Heart right ventricle (tissue), 16 donors: Measurements from ENCODE around the gene MUC4. TPM values are rescaled to one million over a fixed set of nuclear protein-coding genes. Genes with fewer than 3 reads are reported as not detected.
"Not testable (repeated sequence)": the region's sequence is repeated elsewhere in the genome, so short reads cannot be mapped to it uniquely, and the experiment has no call there.

Experiments used
- ATAC-seq, 8 donors: fragments of 200-7000 bp; cut with Tn5 transposase; one replicate each; pipeline ENCODE4 v1.9.1; 2020; ENCODE audit warnings: mild to moderate bottlenecking in 8 of 8, moderate library complexity in 8 of 8, moderate number of reproducible peaks in 1 of 8
- DNase-seq, 2 donors: peaks; one replicate each; pipeline ENCODE4 v3.0.0-alpha.2; 2020
- H3K27ac ChIP-seq, 10 donors: fragments of 200-600 bp; sonication (generic) in 2 of 10; one replicate each; pipeline versions ENCODE4 v1.5.0 to v1.8.0; 2020 to 2022; ENCODE audit warnings: mild to moderate bottlenecking in 3 of 10
- H3K27me3 ChIP-seq, 7 donors: fragments of 200-600 bp; one replicate each; pipeline ENCODE4 v1.8.0; 2021 to 2022; ENCODE audit warnings: mild to moderate bottlenecking in 2 of 7
- H3K36me3 ChIP-seq, 9 donors: fragments of 200-600 bp; sonication (generic) in 1 of 9; one replicate each; pipeline versions ENCODE4 v1.5.0 to v1.8.0; 2020 to 2022; ENCODE audit warnings: mild to moderate bottlenecking in 2 of 9
- H3K4me1 ChIP-seq, 9 donors: fragments of 200-600 bp; sonication (generic) in 1 of 9; one replicate each; pipeline versions ENCODE4 v1.5.0 to v1.8.0; 2020 to 2022; ENCODE audit warnings: mild to moderate bottlenecking in 4 of 9
- H3K4me3 ChIP-seq, 10 donors: fragments of 200-600 bp; sonication (generic) in 2 of 10; one replicate each; pipeline versions ENCODE4 v1.5.0 to v1.8.0; 2020 to 2022; ENCODE audit warnings: mild to moderate bottlenecking in 7 of 10, moderate library complexity in 2 of 10
- H3K9me3 ChIP-seq, 11 donors: fragments of 200-600 bp in 10 of 11; sonication (generic) in 2 of 11; one replicate each; pipeline versions ENCODE4 v1.5.0 to v1.8.0; 2013 to 2022; ENCODE audit warnings: mild to moderate bottlenecking in 2 of 11, control low read depth in 1 of 11, moderate library complexity in 1 of 11
- CTCF ChIP-seq, 9 donors: fragments of 200-600 bp; sonication (generic) in 2 of 9; IDR thresholded peaks; one replicate each; pipeline versions ENCODE4 v1.5.0 to v1.8.0; 2021 to 2022; ENCODE audit warnings: antibody characterized with exemption in 9 of 9, mild to moderate bottlenecking in 5 of 9, moderate library complexity in 1 of 9
- WGBS, 2 donors: extraction: QIAGEN DNeasy Blood & Tissue Kit; methylation state at CpG; one replicate each; pipeline ENCODE4 v1.1.7; 2013; ENCODE audit warnings: inconsistent platforms in 1 of 2; 5-methylcytosine and 5-hydroxymethylcytosine counted together
- intact Hi-C, 10 donors: fragments of 100-400 bp; cut with DNase I; formaldehyde crosslinking; loops; one replicate each; pipeline versions ENCODE4 v1.11.1 to v1.14.2; 2022
- polyA plus RNA-seq, 2 donors: library from polyadenylated mRNA; stranded (reverse); fragments of 200-250 nt; gene quantifications; one replicate each; pipeline ENCODE4 v1.2.3, GENCODE V29; 2013
- total RNA-seq, 10 donors: library from RNA; stranded (reverse); fragmentation: NEBNext Ultra II Directional in 3 of 10; extraction: Animal tissue kit (Norgen Biotek cat#: 25700) in 3 of 10; gene quantifications; one replicate each; pipeline versions ENCODE4 v1.2.1 to v1.2.4, GENCODE V29; 2021 to 2023
- donor health status: Arrhythmogenic right ventricular cardiomyopathy.
- donor health status: ischemic (EF 13 %, LVEDD 7.1; RV severe dilation, severe dysfunction).
- donor health status: healthy with polysubstance abuse.
- donor health status: DM: no; HTN: yes; CAD: no.
- donor health status: DM: no; HTN: no; CAD: no.
- donor health status: ischemic (EF 25% LVEDD 6.9; RV normal size, moderate dysfunction).
- donor health status: ischemic (EF 25% LVEDD 5.7; RV mildly dilated, moderate dysfunction).
- donor health status: healthy.
- donor health status: DM: yes; HTN: yes; CAD: no.
- donor health status: Ischemic cardiomyopathy.
- donor health status: ischemic (EF 35%, LVEDD 5.7; RV mildly dilated, moderate dysfunction).
- donor health status: nonischemic (EF 11% LVEDD 7.7; RV severe dilation, severe dysfunction).
- donor health status: DM: yes; HTN: yes; CAD: no.
- donor health status: PGD.
- donor health status: ischemic (EF 29% LVEDD 5.4; RV normal size, mild dysfunction).
- donor health status: nonischemic (EF 23%, LVEDD 6.1; RV moderate dilation, normal function).

The MUC4 gene
- total and polyA plus RNA-seq, 12 donors, result 0.01 TPM; not detected in 11

- TF ChIP-seq CTCF (IDR thresholded peaks at IDR 0.05), result no peak
- DNase-seq, result no peak
- Histone ChIP-seq H3K27me3 (peaks cover 0 to 59% (median 26%) of the 10 kb centered on the region in 7 donors), H3K9me3 (no peaks in the 10 kb centered on the region), H3K27ac (no peak overlapping the region), H3K4me1 (no peaks in the 10 kb centered on the region), H3K36me3 (no peaks in the 10 kb centered on the region), H3K4me3 (no peak overlapping the region)
- 86 to 89% methylated on average over 17 of the region's 17 CpGs for WGBS, 2 donors
- no peak for ATAC-seq
- intact Hi-C loops, result no loop called here
Observed at GRCh38 chr3:195817578-195818135, 5.9 kb upstream of the MUC4 start.

GRCh38 chr3:195816276-195816913, 4.7 kb upstream of the MUC4 start:
- H3K9me3 ChIP-seq, H3K4me1 ChIP-seq, H3K4me3 ChIP-seq, intact Hi-C loops, H3K27ac ChIP-seq, ATAC-seq, H3K36me3 ChIP-seq, DNase-seq: not testable (repeated sequence)
- WGBS, 2 donors, result 93% methylated on average over 21 of the region's 23 CpGs
- peaks cover 0 to 59% (median 25%) of the 10 kb centered on the region in 7 donors for H3K27me3 ChIP-seq

- Histone ChIP-seq H3K27ac (no peak overlapping the region), H3K9me3 (no peaks in the 10 kb centered on the region), H3K27me3 (peaks cover 0 to 65% (median 26%) of the 10 kb centered on the region in 7 donors), H3K36me3 (no peaks in the 10 kb centered on the region), H3K4me1 (no peaks in the 10 kb centered on the region), H3K4me3 (no peak overlapping the region)
- no peak for DNase-seq
- 80 to 81% methylated on average over 18 of the region's 18 CpGs for WGBS, 2 donors
- no peak for ATAC-seq
- intact Hi-C loops, result no loop called here
- no peak for TF ChIP-seq CTCF (IDR thresholded peaks at IDR 0.05)
Observed at GRCh38 chr3:195815169-195815771, 3.5 kb upstream of the MUC4 start.

GRCh38 chr3:195813916-195814640, 2.3 kb upstream of the MUC4 start:
- no peak overlapping the region for H3K27ac ChIP-seq
- peaks cover 0 to 63% (median 26%) of the 10 kb centered on the region in 7 donors for H3K27me3 ChIP-seq
- intact Hi-C loops, result no loop called here
- H3K9me3 ChIP-seq, result no peaks in the 10 kb centered on the region
- H3K36me3 ChIP-seq, result no peaks in the 10 kb centered on the region
- no peak for DNase-seq
- no peaks in the 10 kb centered on the region for H3K4me1 ChIP-seq
- WGBS, 2 donors, result 84 to 88% methylated on average over 24 of the region's 24 CpGs
- no peak for ATAC-seq
- TF ChIP-seq CTCF (IDR thresholded peaks at IDR 0.05), result no peak
- no peak overlapping the region for H3K4me3 ChIP-seq
